LoVo (cell line): Measurements from ENCODE around the gene ZNF57.
A peak's percentile ranks its signal among the peaks of the same experiment; 100 is the strongest.
"Not testable (repeated sequence)": the region's sequence is repeated elsewhere in the genome, so short reads cannot be mapped to it uniquely, and the experiment has no call there.

Source experiments
- DNase-seq: peaks from one replicate; pipeline ENCODE4 v3.0.0-alpha.2; 2016; ENCODE audit warnings: low spot score

ZNF57 gene

DNA sequence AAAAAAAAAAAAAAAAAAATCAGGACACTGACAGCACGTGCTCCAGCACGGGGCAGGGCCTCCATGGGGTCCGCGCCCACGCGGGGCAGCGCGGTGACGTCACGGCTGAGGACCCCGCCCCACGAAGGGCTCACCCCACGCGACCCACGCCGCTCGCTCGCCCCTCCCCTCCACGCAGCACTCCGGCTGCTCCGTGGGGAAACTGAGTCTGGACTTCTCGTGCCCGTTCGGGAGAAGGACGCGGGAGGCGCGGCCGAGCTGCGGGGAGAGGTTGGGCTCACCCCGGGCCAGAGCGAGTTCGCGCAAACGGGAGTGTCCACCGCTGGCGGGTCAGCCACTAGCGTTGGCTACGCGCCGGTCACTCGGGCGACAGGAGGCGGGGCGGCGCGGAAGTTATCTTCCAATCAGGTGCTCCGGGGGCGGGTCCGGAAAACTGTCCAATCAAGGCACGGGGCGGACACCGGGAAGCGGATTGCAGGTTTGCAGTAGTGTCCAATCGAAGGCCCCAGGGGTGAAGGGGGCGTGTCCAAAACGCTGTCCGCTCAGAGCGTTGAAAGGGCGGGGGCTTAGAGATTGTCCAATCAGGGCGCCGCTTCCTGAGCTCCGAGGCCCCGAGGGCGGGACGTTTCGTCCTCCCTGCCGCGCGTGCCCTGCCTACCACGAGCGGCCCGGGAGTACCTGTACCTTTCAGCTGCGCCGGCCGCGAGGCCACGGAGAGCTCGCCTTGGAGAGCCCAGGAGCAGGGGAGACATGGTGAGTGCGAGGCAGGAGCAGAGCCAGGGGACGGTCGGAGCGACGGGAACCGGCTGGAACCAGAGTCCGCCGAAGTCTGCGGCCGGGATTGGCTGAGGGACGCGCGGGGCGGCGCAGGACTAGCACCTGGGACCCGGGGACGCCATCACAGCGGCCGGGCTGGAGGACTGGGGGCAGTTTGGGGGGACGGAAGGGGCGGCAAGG is at the start of gene ZNF57:
Gene ZNF57 (plus strand): TSS at position 633 of the 957 bp plus-strand sequence. CDS start 118 bp downstream, at position 751.
- peak; percentile 99 for DNase-seq

DNA sequence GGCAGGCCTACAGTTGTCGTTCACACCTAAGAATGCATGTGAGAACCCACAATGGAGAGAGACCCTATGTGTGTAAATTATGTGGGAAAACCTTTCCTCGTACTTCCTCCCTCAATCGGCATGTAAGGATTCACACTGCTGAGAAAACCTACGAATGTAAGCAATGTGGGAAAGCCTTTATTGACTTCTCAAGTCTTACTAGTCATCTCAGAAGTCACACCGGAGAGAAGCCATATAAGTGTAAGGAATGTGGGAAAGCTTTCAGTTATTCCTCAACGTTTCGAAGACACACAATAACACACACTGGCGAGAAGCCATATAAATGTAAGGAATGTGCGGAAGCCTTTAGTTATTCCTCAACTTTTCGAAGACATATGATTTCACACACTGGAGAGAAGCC is 48.1 kb upstream of the ZNF57 start:
- no peak for DNase-seq

DNA sequence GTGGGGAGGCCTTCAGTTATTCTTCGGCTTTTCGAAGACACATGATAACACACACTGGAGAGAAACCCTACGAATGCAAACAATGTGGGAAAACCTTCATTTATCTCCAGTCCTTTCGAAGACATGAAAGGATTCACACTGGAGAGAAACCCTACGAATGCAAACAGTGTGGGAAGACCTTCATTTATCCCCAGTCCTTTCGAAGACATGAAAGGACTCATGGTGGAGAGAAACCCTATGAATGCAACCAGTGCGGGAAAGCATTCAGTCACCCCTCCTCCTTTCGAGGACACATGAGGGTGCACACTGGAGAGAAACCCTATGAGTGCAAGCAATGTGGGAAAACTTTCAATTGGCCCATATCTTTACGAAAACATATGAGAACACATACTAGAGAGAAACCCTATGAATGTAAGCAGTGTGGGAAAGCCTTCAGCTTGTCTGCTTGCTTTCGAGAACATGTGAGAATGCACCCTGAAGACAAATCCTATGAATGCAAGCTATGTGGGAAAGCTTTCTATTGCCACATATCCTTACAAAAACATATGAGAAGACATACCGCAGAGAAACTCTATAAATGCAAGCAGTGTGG is 47.6 kb upstream of the ZNF57 start:
- DNase-seq: no peak

DNA sequence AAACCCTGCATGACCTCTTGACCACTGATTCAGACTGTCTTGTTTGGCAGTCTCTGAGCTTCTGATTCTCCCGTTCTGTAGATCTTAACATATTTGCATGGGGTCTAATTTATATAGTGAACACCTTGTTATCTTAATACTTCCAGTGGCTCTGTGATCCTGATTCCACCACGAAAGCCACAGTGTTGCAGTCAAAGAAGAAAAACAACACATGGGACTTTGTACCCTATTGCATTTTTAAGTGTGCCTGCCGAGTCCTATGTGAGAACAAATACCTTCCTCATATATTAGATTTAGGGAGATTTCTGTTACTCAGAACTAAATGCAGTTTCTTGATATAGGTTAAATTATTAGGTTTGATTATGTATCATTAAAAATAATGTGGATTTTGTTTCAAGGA is 45.9 kb upstream of the ZNF57 start:
- DNase-seq: no peak

DNA sequence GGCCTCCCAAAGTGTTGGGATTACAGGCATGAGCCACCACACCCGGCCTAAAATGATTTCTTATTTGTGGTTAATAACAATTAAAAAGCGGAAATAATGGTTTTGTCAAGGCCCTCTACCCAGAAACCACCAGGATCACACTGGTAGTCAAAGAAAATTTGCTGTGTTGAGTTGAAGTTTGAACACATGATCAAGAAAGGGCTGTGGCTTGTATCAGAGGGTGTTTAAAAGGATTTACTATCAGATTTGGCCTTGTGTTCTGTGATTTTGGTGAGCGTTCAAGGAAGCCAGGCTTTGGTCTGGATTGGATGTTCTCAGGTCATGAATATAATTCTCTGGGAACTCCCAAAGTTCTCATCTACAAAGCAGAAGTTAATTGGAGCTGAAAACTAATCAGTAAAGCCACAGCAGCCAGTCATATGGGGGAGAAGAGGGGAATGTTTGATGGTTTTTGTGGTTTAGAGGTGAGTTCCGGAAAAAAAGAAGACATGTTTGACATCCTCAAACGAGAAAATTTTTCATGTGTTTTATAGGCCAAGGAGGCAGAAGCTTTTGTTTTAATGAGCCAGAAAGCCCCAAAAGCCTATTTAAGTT is 44.2 kb upstream of the ZNF57 start:
- no peak for DNase-seq

DNA sequence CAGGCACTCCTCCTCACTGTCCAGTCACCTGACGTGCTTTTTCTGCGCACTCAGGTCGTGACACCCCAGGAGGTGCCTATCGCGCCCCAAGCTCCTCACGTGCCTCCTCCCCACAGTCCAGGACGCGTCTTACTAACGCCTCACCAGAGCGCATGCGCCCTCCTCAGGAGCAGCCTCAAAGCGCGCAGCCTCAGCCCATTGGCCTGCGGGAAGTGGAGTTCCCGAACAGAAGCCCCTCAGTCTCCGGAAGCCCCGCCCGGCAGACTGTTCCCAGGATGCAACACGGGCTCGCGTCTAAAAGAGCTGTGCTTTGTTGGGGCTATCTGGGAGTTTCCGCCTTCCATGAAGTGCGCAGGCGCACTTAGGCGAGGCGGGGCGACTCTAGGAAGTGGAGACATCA is 41.9 kb upstream of the ZNF57 start:
- DNase-seq: no peak

DNA sequence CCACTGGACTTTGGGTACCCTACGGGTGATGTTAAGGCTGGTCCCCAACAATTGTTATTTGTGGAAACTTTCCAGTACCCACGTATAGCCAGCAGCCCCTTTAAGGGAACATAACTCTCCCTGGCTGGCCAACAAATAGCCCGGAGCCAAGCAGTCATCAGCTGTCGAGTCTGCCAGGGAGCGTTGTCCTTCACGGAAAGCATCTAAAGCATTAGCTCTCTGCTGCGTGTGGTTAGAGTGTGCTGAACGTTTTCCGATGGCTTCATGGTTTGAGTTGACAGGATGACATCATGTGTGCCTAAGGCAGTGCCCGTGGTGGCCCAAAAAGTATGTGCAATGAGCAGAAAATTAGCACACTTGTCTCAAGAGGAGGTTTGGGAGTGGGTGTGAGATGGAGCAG is 36.9 kb upstream of the ZNF57 start:
- no peak for DNase-seq

DNA sequence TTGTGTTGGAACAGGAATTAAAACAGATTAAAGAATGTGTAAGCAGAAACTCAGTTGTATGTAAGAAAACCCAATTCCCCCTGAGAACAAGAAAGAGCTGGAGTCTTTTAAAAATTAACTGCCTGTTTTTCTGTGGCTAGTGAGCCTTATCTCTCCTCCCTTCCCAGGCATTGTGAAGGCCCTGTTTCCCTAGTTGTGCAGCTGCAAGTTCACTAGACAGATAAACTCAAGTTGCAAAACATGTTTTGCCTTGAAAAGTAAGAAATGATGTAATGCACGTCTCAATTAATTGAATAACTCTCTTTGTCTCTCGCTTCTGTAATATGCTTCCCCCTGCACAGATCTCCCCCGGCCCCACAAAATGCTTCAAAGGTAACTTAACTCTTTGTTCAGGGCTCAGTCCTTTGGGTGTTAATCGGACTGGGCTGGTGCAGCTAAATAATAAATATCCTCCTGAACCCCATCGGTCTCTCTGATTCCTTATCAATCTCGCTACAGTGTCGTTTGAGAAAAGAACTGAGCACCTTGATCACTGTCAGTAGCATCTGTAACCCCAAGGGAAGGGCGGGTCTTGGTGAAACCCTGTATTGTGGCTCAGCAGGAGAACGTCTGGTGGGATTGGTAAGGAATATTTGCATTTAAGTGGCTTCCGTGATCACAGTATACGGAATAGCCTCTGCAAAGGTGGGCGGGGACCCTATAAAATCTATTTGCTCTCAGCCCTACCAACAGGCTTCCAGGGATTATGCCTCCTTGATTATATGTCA is 35.2 kb upstream of the ZNF57 start:
- no peak for DNase-seq

DNA sequence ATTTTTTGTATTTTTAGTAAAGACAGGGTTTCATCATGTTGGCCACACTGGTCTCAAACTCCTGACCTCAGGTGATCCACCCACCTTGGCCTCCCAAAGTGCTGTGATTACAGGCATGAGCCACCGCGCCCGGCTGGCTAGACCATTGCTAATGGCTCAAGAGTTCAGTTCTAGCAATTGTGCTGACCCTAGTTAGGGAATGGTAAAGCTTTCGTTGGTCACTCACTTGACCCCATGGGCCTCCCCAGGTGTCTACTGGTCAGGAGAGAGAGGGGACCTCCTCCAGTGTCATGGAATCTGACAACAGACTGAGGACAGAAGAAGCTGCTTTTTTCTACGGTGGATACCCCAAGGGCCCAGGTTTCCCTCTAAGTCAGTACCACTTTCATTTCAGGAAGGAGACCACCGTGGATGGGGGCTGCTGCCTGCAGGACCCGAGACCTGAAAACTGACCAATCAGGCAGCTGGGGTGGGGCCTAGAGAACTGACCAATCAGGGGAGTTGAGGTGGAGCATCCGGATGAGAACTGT is 34.2 kb upstream of the ZNF57 start:
- no peak for DNase-seq

DNA sequence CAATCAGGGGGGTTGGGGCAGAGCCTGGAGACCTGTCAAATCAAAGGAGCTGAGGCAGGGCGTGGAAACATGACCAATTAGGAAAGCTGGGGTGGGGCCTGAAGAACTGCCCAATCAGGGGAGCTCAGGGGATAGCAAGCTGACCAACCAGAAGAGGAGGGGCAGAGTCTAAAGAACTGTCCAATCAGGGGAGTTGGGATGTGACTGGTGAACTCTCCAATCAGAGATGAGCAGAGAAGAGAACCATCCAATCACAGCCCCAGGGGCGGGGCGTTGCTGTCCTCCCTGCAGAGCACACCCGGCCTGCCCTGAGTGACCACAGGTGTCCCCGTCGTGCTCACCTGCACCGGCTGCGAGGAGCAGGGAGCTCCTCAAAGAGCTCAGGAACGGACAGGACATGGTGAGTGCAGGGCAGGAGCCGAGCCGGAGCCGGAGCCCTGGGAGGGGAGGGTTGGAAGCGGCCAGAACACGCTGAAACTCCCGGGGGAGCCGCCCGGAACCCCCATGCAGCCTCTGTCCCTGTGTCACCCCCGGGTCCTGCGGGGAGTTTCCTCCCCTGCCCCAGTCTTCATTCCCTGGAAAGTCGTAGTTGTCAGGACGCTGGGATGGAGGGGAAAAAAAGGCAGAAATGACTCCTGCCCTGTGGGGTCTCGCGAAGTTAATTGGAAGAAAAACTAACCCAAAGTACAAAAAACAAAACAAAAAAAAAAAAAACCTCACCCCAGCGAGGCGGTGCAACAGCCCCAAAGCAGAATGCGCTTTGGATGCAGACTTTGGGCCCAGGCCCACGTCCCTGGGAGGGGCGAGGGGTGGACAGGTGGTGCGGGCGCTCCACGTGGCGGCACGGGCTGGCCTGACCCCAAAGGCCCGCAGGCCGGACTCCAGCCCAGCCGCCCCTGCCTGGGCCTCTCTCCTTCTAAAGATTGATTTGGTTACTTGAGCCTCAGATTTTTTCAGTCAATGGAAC is 33.4 kb upstream of the ZNF57 start, which contains the start of gene ZNF556:
Gene ZNF556 (plus strand): TSS at position 311 of the 967 bp plus-strand sequence. CDS start 87 bp downstream, at position 398.
- DNase-seq: no peak

DNA sequence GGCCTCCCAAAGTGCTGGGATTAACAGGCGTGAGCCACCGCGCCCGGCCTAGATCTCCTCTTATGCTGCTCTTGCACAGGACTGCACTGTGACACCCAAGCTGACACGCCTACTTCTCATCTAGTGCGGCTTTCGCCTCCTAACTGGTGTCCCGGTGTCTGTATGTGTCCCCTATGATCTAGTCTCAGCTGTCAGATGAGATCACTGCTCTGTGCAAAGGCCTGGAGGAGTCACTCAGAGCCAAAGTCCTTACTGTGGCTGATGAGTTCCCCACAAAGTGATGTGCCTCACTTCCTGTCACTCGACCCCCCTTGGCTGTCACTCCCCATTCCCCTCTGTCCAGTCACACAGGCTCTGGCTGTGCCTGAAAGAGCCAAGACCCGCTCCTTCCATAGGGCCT is 31.1 kb upstream of the ZNF57 start:
- no peak for DNase-seq

DNA sequence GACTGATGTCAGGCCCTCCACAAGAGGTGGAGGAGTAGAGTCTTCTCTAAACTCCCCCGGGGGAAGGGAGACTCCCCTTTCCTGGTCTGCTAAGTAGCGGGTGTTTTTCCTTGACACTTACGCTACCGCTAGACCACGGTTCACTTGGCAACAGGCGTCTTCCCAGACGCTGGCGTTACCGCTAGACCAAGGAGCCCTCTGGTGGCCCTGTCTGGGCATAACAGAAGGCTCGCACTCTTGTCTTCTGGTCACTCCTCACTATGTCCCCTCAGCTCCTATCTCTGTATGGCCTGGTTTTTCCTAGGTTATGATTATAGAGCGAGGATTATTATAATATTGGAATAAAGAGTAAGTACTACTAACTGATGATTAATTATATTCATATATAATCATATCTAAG is 28.6 kb upstream of the ZNF57 start:
- not testable (repeated sequence) for DNase-seq

DNA sequence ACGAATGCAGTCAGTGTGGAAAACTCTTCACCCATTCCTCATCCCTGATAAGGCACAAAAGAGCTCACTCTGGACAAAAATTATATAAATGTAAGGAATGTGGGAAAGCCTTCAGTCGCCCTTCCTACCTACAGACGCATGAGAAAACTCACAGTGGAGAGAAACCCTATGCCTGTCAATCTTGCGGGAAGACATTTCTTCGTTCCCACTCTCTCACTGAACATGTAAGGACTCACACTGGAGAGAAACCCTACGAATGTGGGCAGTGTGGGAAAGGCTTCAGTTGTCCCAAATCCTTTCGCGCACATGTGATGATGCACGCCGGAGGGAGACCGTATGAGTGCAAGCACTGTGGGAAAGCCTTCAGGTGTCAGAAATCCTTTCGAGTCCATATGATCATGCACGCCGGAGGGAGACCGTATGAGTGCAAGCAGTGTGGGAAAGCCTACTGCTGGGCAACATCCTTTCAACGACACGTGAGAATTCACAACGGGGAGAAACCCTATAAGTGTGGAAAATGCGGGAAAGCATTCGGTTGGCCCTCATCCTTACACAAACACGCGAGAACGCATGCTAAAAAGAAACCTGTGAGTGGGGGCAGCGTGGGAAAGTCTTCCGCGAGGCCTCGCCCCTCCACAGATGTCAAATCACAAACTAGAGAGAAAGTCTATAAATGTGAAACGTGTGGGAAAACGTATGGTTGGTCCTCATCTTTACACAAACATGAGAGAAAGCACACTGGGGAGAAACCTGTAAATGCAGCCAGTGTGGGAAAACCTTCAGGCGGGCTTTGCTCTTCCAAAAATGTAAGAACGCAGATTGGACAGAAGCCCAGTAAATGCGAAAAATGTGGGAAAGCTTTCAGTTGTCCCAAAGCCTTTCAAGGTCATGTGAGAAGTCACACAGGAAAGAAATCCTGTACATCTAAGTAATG is 23.1 kb upstream of the ZNF57 start:
- DNase-seq: no peak

DNA sequence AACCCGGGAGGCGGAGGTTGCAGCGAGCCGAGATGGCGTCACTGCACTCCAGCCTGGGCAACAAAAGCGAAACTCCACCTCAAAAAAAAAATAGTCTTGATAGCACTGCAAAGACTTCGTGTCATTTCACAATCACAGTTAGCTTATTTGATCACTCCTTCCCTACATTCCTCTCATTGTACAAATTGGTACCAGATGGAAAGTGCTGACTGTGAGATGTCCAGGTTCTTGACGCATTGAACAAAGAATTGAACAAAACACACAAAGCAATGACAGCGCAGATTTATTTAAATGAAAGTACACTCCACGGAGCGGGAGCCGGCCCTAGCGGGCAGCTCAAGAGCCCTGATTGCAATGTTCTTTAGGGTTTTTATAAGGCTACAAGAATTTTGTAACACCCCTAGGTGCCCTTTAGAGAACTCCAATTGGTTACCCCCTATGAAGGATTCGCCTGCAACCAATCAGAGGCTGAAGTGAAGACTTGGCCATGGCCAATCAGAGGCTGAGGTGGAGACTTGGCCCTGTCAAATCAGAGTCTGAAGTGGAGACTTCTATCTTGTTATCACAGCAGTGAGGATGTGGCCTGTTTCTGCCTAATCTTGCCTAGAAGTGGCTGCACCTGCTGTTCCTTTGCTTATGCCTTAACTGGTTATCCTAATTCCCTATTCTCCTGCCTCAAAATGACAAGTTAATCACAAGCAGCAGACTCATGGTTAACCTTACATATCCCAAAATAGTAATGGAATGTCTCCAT is 16.9 kb upstream of the ZNF57 start:
- DNase-seq: no peak

DNA sequence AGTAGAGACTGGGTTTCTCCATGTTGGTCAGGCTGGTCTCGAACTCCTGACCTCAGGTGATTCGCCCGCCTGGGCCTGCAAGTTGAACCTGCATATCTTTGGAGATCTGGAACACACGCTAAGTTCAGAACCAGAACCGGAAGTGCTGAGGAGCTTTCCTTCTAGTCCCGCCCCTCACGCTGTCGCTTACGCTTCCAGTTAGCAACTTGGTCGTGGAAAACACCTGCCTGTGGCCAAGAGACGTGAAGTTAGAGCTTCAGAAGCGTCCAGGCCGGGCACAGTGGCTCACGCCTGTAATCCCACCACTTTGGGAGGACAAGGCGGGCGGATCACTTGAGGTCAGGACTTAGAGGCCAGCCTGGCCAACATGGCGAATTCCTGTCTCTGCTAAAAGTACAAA is 15.0 kb upstream of the ZNF57 start:
- DNase-seq: no peak

DNA sequence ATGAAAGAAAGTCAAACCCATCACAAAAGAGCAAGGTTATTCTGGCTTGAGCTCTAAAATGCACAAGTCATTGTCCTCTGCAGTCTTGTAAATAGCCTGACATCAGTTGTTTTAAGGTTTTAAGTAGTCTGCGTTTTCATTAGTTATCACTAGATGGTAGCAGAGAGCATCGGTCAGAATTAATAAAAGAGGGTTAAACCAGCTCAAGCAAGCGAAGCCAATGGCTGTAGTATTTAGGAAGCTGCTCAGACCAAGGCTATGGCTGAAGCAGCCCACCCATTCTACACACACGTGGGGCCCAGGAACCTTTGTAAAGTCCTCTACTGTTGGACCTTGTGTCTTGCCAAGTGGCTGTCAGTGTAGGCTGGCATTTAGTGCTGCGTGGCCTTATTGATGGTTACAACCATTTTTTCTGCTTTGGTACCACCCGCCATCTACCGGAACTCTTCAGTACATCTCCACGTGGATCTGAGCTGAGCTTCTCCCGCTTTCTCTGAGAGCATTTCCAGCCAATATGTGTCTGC is 13.3 kb upstream of the ZNF57 start:
- DNase-seq: peak; percentile 71

DNA sequence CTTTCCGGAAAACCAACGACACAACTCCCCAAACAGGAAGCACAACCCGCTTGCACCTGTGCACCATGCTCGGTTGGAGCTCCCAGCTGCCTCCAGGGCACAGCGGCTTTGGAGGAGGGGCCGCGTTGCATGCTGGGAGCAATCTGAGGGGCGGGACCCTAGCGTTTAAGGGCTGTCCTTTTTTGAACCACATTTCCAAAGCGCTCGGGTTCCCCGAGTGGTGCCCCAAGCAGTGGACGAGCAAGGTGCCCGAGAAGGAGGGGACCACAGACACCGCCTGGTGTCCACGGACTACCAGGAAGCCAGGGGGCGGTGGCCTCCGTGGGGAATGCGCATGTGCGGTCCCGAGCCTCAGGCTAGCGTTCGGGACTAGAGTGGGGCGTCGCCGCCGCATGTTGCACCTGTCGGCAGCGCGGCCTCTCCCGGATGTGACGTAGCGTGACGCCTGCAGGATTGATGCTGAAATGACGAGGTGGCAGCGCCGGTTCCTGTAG is 11.9 kb upstream of the ZNF57 start:
- DNase-seq: no peak

DNA sequence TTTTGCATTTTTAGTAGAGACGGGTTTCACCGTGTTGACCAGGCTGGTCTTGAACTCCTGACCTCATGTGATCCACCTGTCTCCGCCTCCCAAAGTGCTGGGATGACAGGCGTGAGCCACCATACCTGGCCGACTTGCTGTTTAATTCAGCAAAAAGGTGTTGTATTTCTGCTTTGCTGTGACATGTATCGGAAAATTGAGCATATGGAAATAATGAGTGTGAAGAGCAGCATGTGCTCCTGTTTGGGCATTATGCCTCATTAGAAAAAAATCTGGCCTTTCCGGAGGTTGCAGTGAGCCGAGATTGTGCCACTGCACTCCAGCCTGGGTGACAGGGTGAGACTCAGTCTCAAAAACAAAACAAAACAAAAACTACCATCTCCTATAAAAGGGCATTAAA is 10.2 kb upstream of the ZNF57 start:
- DNase-seq: not testable (repeated sequence)
